Smooth muscle cell (in vitro differentiated cells): Measurements from ENCODE around the gene MRPS15. TPM values are rescaled to one million over a fixed set of nuclear protein-coding genes. Genes with fewer than 3 reads are reported as not detected.

Experiments used
- DNase-seq: peaks from one replicate; lab custom pipeline; 2025; ENCODE audit not compliant: unreplicated experiment; lab: John Stamatoyannopoulos, UW
- H2AFZ ChIP-seq: fragments of 200-600 bp; sonication (generic); 2 replicates; pipeline ENCODE4 v1.6.0; 2016; ENCODE audit warnings: antibody characterized with exemption, low read depth, mild to moderate bottlenecking
- H3F3A ChIP-seq: fragments of 200-600 bp; sonication (generic); 2 replicates; pipeline ENCODE4 v1.6.0; 2017; ENCODE audit warnings: antibody characterized with exemption, low read depth
- H3K27ac ChIP-seq: fragments of 200-600 bp; sonication (generic); 2 replicates; pipeline ENCODE4 v1.5.1; 2016; ENCODE audit warnings: low read depth, mild to moderate bottlenecking
- H3K27me3 ChIP-seq: fragments of 200-600 bp; sonication (generic); 2 replicates; pipeline ENCODE4 v1.6.1; 2016; ENCODE audit warnings: low read depth, mild to moderate bottlenecking
- H3K36me3 ChIP-seq: fragments of 200-600 bp; sonication (generic); 2 replicates; pipeline ENCODE4 v1.5.1; 2016; ENCODE audit warnings: low read depth
- H3K4me1 ChIP-seq: fragments of 200-600 bp; sonication (generic); 2 replicates; pipeline ENCODE4 v1.5.1; 2016; ENCODE audit warnings: low read depth
- H3K4me2 ChIP-seq: fragments of 200-600 bp; sonication (generic); 2 replicates; pipeline ENCODE4 v1.6.0; 2016; ENCODE audit warnings: mild to moderate bottlenecking
- H3K4me3 ChIP-seq: fragments of 200-600 bp; sonication (generic); 2 replicates; pipeline ENCODE4 v1.5.1; 2016; ENCODE audit warnings: mild to moderate bottlenecking
- H3K79me2 ChIP-seq: fragments of 200-600 bp; sonication (generic); 2 replicates; pipeline ENCODE4 v1.6.0; 2016; ENCODE audit warnings: low read depth, mild to moderate bottlenecking
- H3K9ac ChIP-seq: fragments of 200-600 bp; sonication (generic); 2 replicates; pipeline ENCODE4 v1.6.0; 2016; ENCODE audit warnings: low read depth
- H3K9me3 ChIP-seq: fragments of 200-600 bp; sonication (generic); replicated peaks from 2 replicates; pipeline ENCODE4 v1.5.1; 2016; ENCODE audit warnings: low read depth
- H4K20me1 ChIP-seq: fragments of 200-600 bp; sonication (generic); 2 replicates; pipeline ENCODE4 v1.6.0; 2016; ENCODE audit warnings: low read depth
- CTCF ChIP-seq: fragments of 200-600 bp; sonication (generic); IDR thresholded peaks from 2 replicates; pipeline ENCODE4 v1.5.1; 2017; ENCODE audit warnings: borderline replicate concordance, mild to moderate bottlenecking, antibody characterized with exemption; ENCODE audit not compliant: insufficient read depth, poor library complexity, severe bottlenecking
- WGBS: methylation state at CpG from one replicate; pipeline ENCODE4 v1.1.7; 2016; ENCODE audit warnings: low lambda C conversion rate; 5-methylcytosine and 5-hydroxymethylcytosine counted together
- polyA plus RNA-seq: library from polyadenylated mRNA; unstranded; fragments of >200 nt; fragmentation: Nextera tagmentation; extraction: Ambion mirVana; gene quantifications from 2 replicates; pipeline ENCODE4 v1.2.1, GENCODE V29; 2016
- total RNA-seq: library from RNA; depleted of rRNA; stranded (reverse); fragments of >200 nt; gene quantifications from 2 replicates; pipeline ENCODE4 v1.2.3, GENCODE V29; 2014

MRPS15 gene
- total and polyA plus RNA-seq, 2 experiments from 2014 or later = 78.3 to 141 TPM

DNA sequence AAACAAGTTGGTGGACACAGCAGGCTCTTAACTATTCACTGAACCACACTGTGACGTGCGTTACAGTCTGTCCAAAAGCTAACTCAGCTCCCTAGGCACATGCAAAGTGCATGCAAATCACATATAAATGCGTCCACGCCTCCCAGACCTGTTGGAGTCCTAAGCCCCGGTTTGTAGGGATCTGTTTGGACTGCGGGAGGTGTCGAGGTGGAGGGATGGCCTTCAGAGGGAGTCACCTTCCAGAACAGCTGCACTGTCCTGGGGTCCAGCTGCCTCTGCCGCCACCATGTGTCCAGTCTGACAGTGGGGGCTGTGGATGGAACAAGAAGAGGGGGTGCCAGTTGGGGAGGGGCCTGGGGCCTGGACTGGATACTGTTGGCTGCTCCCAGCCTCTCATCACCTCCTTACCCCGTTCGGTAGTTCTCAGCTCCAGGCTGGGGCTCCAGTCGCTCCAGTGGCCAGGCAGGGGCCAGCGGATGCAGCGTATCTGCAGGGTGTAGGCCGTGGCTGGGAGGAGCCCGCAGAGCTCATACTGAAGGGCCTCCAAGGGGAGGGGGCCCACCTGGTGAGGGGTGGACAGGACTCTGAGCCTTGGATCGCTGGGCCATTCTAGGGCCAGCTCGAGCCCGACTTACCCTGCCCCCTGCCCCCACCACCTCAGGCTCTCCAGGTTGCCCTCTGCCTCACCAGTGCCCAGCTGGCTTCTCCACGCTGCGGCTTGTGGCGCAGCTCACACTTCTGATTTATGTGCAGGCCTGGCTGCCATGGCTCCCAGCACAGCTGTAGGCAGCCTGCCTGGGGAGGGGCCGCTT lies 7.9 kb upstream of the MRPS15 start:
- TF ChIP-seq CTCF = no peak
- no peak overlapping the region for H3K4me2 ChIP-seq
- no peaks in the 10 kb centered on the region for H3K9me3 ChIP-seq
- 88% methylated on average over 22 of the region's 22 CpGs for whole genome bisulfite sequencing
- H2AFZ ChIP-seq = no peak overlapping the region
- H4K20me1 ChIP-seq = no peaks in the 10 kb centered on the region
- no peak overlapping the region for H3K4me3 ChIP-seq
- no peaks in the 10 kb centered on the region for H3K36me3 ChIP-seq
- H3K27me3 ChIP-seq = no peaks in the 10 kb centered on the region
- H3F3A ChIP-seq = no peaks in the 10 kb centered on the region
- H3K27ac ChIP-seq = no peak overlapping the region
- no peaks in the 10 kb centered on the region for H3K4me1 ChIP-seq
- no peak overlapping the region for H3K9ac ChIP-seq
- no peak for DNase-seq
- H3K79me2 ChIP-seq = no peaks in the 10 kb centered on the region

DNA sequence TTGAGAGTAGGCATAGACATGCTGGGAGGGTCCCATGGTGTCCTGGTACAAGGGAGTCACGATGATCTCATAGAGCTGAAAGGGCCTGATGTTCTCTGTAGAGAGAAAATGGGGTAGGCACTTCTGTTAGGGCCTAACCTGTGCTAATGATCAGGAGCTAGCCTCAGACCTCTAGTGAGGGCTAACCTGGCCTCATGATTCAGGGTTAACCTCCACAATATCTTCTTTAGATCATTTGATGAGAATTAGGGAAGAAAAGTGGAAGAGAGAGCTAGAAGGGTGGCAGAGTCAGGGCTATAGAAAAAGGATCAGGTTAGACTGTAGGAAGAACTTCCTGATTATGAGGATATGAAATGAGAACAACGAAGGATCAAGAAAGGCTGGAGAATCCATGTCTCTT lies 5.0 kb upstream of the MRPS15 start:
- Histone ChIP-seq H2AFZ (no peak overlapping the region), H4K20me1 (no peaks in the 10 kb centered on the region), H3K9ac (no peak overlapping the region), H3F3A (peaks cover 4% of the 10 kb centered on the region), H3K27me3 (no peaks in the 10 kb centered on the region), H3K4me1 (peaks cover 9% of the 10 kb centered on the region), H3K4me3 (no peak overlapping the region), H3K9me3 (no peaks in the 10 kb centered on the region), H3K27ac (no peak overlapping the region), H3K4me2 (no peak overlapping the region), H3K79me2 (no peaks in the 10 kb centered on the region), H3K36me3 (no peaks in the 10 kb centered on the region)
- no peak for DNase-seq
- 72% methylated on average over 2 of the region's 2 CpGs for WGBS
- TF ChIP-seq CTCF = no peak

GRCh38 chr1:36467700-36468455 lies 3.7 kb upstream of the MRPS15 start:
- H2AFZ ChIP-seq = no peak overlapping the region
- DNase-seq = no peak

More at GRCh38 chr1:36467700-36468455, 3.7 kb upstream of the MRPS15 start:
- Histone ChIP-seq H3K9ac (no peak overlapping the region), H3F3A (peaks cover 4% of the 10 kb centered on the region), H3K27me3 (no peaks in the 10 kb centered on the region), H3K36me3 (no peaks in the 10 kb centered on the region), H4K20me1 (no peaks in the 10 kb centered on the region), H3K4me1 (peaks cover 14% of the 10 kb centered on the region), H3K79me2 (peaks cover 12% of the 10 kb centered on the region), H3K4me3 (no peak overlapping the region), H3K27ac (no peak overlapping the region), H3K4me2 (no peak overlapping the region), H3K9me3 (no peaks in the 10 kb centered on the region)
- TF ChIP-seq CTCF = no peak
- 91% methylated on average over 10 of the region's 10 CpGs for WGBS
